HCT116 (cell line): ENCODE measurements around the gene AVPI1. TPM values are rescaled to one million over a fixed set of nuclear protein-coding genes. Genes with fewer than 3 reads are reported as not detected.

Source experiments
- ATAC-seq: fragments of 200-7000 bp; cut with Tn5 transposase; 2 replicates; pipeline ENCODE4 v1.9.1; 2020; ENCODE audit warnings: mild to moderate bottlenecking, moderate library complexity
- BruUV-seq: library from RNA; stranded (reverse); fragments of 400-500 nt; replicated peaks from 2 replicates; lab custom pipeline; 2021; lab: Mats Ljungman, UMichigan
- CTCF ChIA-PET: fragments of 300-600 bp; sonication (Branson Sonifier 250); formaldehyde crosslinking; loops from one replicate; lab custom pipeline; 2021; ENCODE audit warnings: antibody characterized with exemption; lab: Charles Lee
- POLR2A ChIA-PET: fragments of 300-600, 350-600 bp; sonication (Branson Sonifier 250); formaldehyde crosslinking; loops from one replicate; lab custom pipeline; 2021; ENCODE audit warnings: antibody characterized with exemption; lab: Charles Lee
- RAD21 ChIA-PET, 2 experiments: fragments of 300-600 bp; sonication (Branson Sonifier 250); formaldehyde crosslinking; loops; one replicate each; lab custom pipeline; 2023; ENCODE audit warnings: low total read pairs in 2 of 2; ENCODE audit not compliant: uncharacterized antibody in 2 of 2, unreplicated experiment in 2 of 2, low non-redundant PET in 1 of 2; lab: Charles Lee
- DNase-seq: peaks from one replicate; pipeline ENCODE4 v3.0.0-alpha.2; 2010; ENCODE audit warnings: low read depth, low spot score
- H2AFZ ChIP-seq: fragments of 200-600 bp; shearing (Covaris generic), sonication (generic); 2 replicates; pipeline ENCODE4 v1.6.1; 2017; ENCODE audit warnings: low read depth, mixed run types, mixed read lengths, antibody characterized with exemption, low read length; ENCODE audit not compliant: poor library complexity, severe bottlenecking
- H3K27ac ChIP-seq: 2 replicates; pipeline ENCODE4 v1.5.1; 2012; ENCODE audit warnings: low read depth, low read length
- H3K27me3 ChIP-seq: fragments of 200-600 bp; sonication (generic); 2 replicates; pipeline ENCODE4 v1.6.1; 2016; ENCODE audit warnings: mixed run types, low read length, mixed read lengths; ENCODE audit not compliant: insufficient read depth
- H3K36me3 ChIP-seq, 2 experiments: fragments of 200-500 bp in 1 of 2; fragments of 200-600 bp in 1 of 2; sonication (Bioruptor generic) in 1 of 2; sonication (generic) in 1 of 2; 2 replicates each; pipeline versions ENCODE4 v1.5.1 to v1.6.1; 2014 to 2016; ENCODE audit warnings: low read length in 2 of 2, inconsistent platforms in 1 of 2, mixed read lengths in 1 of 2, mixed run types in 1 of 2; ENCODE audit not compliant: insufficient read depth in 2 of 2, control insufficient read depth in 1 of 2
- H3K4me1 ChIP-seq, 2 experiments: fragments of 200-600 bp in 1 of 2; sonication (generic) in 1 of 2; 2 replicates each; pipeline versions ENCODE4 v1.5.1 to v1.6.1; 2012 to 2017; ENCODE audit warnings: low read length in 2 of 2, inconsistent platforms in 1 of 2, mild to moderate bottlenecking in 1 of 2, mixed read lengths in 1 of 2, mixed run types in 1 of 2, moderate library complexity in 1 of 2; ENCODE audit not compliant: insufficient read depth in 2 of 2, control insufficient read depth in 1 of 2
- H3K4me2 ChIP-seq: fragments of 200-600 bp; sonication (generic); 2 replicates; pipeline ENCODE4 v1.6.1; 2017; ENCODE audit warnings: mixed run types, low read length, mixed read lengths
- H3K4me3 ChIP-seq, 2 experiments: fragments of 200-600 bp in 1 of 2; sonication (generic) in 1 of 2; replicated peaks in 1 of 2; 2 replicates each; pipeline ENCODE4 v1.5.1; 2011 to 2016; ENCODE audit warnings: low read length in 2 of 2, control low read depth in 1 of 2, low read depth in 1 of 2, mild to moderate bottlenecking in 1 of 2, mixed read lengths in 1 of 2, mixed run types in 1 of 2
- H3K79me2 ChIP-seq: fragments of 200-600 bp; sonication (generic); 2 replicates; pipeline ENCODE4 v1.6.1; 2017; ENCODE audit warnings: mild to moderate bottlenecking, mixed run types, low read length, moderate library complexity, mixed read lengths; ENCODE audit not compliant: insufficient read depth
- H3K9ac ChIP-seq: fragments of 200-600 bp; sonication (generic); 2 replicates; pipeline ENCODE4 v1.6.1; 2016; ENCODE audit warnings: low read length, mixed read lengths
- H3K9me2 ChIP-seq: fragments of 200-600 bp; sonication (generic), shearing (Covaris generic); 2 replicates; pipeline ENCODE4 v1.6.1; 2017; ENCODE audit warnings: mixed run types, mild to moderate bottlenecking, moderate library complexity; ENCODE audit not compliant: insufficient read depth
- H3K9me3 ChIP-seq, 2 experiments: fragments of 200-500 bp in 1 of 2; fragments of 200-600 bp in 1 of 2; sonication (Bioruptor generic) in 1 of 2; sonication (generic) in 1 of 2; 2 replicates each; pipeline ENCODE4 v1.6.1; 2014 to 2017; ENCODE audit warnings: low read length in 2 of 2, mixed read lengths in 2 of 2, inconsistent platforms in 1 of 2, low read depth in 1 of 2, mild to moderate bottlenecking in 1 of 2, mixed run types in 1 of 2, moderate library complexity in 1 of 2; ENCODE audit not compliant: control insufficient read depth in 1 of 2, insufficient read depth in 1 of 2
- H4K20me1 ChIP-seq: fragments of 200-600 bp; sonication (generic), shearing (Covaris generic); 2 replicates; pipeline ENCODE4 v1.6.1; 2017; ENCODE audit warnings: mixed run types, mild to moderate bottlenecking, moderate library complexity; ENCODE audit not compliant: insufficient read depth
- ATF3 ChIP-seq: IDR thresholded peaks from 2 replicates; pipeline ENCODE4 v1.6.1; 2012
- CBX3 ChIP-seq: IDR thresholded peaks from 2 replicates; pipeline ENCODE4 v1.6.1; 2012; ENCODE audit warnings: low read depth
- CTCF ChIP-seq, 3 experiments: fragments of 200-600 bp in 1 of 3; sonication (generic) in 1 of 3; IDR thresholded peaks in 2 of 3; conservative IDR thresholded peaks in 1 of 3; 2 replicates each; pipeline ENCODE4 v1.5.1; 2012 to 2017; ENCODE audit warnings: low read depth in 2 of 3, low read length in 2 of 3, antibody characterized with exemption in 1 of 3, borderline replicate concordance in 1 of 3, control low read depth in 1 of 3, mild to moderate bottlenecking in 1 of 3, mixed read lengths in 1 of 3, mixed run types in 1 of 3, moderate library complexity in 1 of 3; ENCODE audit not compliant: insufficient read depth in 1 of 3
- EGR1 ChIP-seq: IDR thresholded peaks from 2 replicates; pipeline ENCODE4 v1.6.1; 2012; ENCODE audit warnings: low read depth
- MAX ChIP-seq: IDR thresholded peaks from 2 replicates; pipeline ENCODE4 v1.6.1; 2012
- POLR2A ChIP-seq: IDR thresholded peaks from 2 replicates; pipeline ENCODE4 v1.7.0; 2011; ENCODE audit warnings: borderline replicate concordance; ENCODE audit not compliant: insufficient read depth, insufficient read length; ENCODE audit errors: extremely low read depth
- POLR2AphosphoS5 ChIP-seq: IDR thresholded peaks from 2 replicates; pipeline ENCODE4 v1.6.1; 2011; ENCODE audit warnings: mild to moderate bottlenecking, low read depth, low read length, moderate library complexity
- SIN3A ChIP-seq: IDR thresholded peaks from 2 replicates; pipeline ENCODE4 v1.6.1; 2012; ENCODE audit warnings: low read depth
- SP1 ChIP-seq: IDR thresholded peaks from 2 replicates; pipeline ENCODE4 v1.6.1; 2012; ENCODE audit warnings: low read depth
- SRF ChIP-seq: IDR thresholded peaks from 2 replicates; pipeline ENCODE4 v1.6.1; 2012; ENCODE audit warnings: low read depth
- TCF7L2 ChIP-seq: IDR thresholded peaks from 2 replicates; pipeline ENCODE4 v1.7.0; 2011; ENCODE audit warnings: borderline replicate concordance, inconsistent platforms; ENCODE audit not compliant: insufficient read depth, insufficient read length; ENCODE audit errors: extremely low read depth
- YY1 ChIP-seq: IDR thresholded peaks from 2 replicates; pipeline ENCODE4 v1.6.1; 2011; ENCODE audit warnings: low read length, low read depth, moderate library complexity, mild to moderate bottlenecking; ENCODE audit not compliant: insufficient replicate concordance; ENCODE audit errors: extremely low read depth
- ZBTB33 ChIP-seq: IDR thresholded peaks from 2 replicates; pipeline ENCODE4 v1.6.1; 2011; ENCODE audit warnings: mild to moderate bottlenecking, low read length, moderate library complexity; ENCODE audit not compliant: insufficient replicate concordance; ENCODE audit errors: extremely low read depth
- ZNF274 ChIP-seq: fragments of 200-500 bp; sonication (Bioruptor generic); IDR thresholded peaks from 2 replicates; pipeline ENCODE4 v1.6.1; 2014; ENCODE audit warnings: mild to moderate bottlenecking, low read depth, low read length, inconsistent platforms
- intact Hi-C: fragments of 100-400 bp; cut with micrococcal nuclease; formaldehyde crosslinking; loops from 2 replicates; pipeline ENCODE4 v1.10.0; 2022
- total RNA-seq: library from RNA; stranded (reverse); gene quantifications from one replicate; pipeline ENCODE4 v1.2.1, GENCODE V29; 2021; ENCODE audit not compliant: unreplicated experiment

Gene AVPI1
- total RNA-seq, 1 experiment from 2014 or later: 26.7 TPM

GRCh38 chr10:97721871-97722780 is 35.1 kb upstream of the AVPI1 start:
- no peaks in the 10 kb centered on the region for H3K27me3 ChIP-seq
- no peaks in the 10 kb centered on the region for H3K9me3 ChIP-seq
- no peak overlapping the region for H3K4me3 ChIP-seq
- no peaks in the 10 kb centered on the region for H3K9me2 ChIP-seq
- no peaks in the 10 kb centered on the region for H3K79me2 ChIP-seq
- H3K4me2 ChIP-seq: no peak overlapping the region
- POLR2A ChIA-PET: no interaction called here
- H3K27ac ChIP-seq: no peak overlapping the region
- ATAC-seq (no peak), DNase-seq (no peak)
- no peaks in the 10 kb centered on the region for H4K20me1 ChIP-seq
- peaks cover 0 to 11% of the 10 kb centered on the region in 2 experiments; a peak in 2 of 4 replicates for H3K36me3 ChIP-seq
- RAD21 ChIA-PET: no interaction called here
- H2AFZ ChIP-seq: no peak overlapping the region
- no peak overlapping the region for H3K9ac ChIP-seq
- intact Hi-C loops: no loop called here
- no peak for TF ChIP-seq TCF7L2
- no peak for TF ChIP-seq SP1
- TF ChIP-seq ZNF274: no peak
- no peak for TF ChIP-seq YY1
- no peak for TF ChIP-seq POLR2AphosphoS5
- no peak for TF ChIP-seq MAX
- no peak for TF ChIP-seq SRF
- TF ChIP-seq EGR1: no peak
- TF ChIP-seq POLR2A: no peak
- TF ChIP-seq CBX3: no peak
- no peak for TF ChIP-seq ZBTB33
- TF ChIP-seq ATF3: no peak
- no peak for TF ChIP-seq CTCF (IDR thresholded peaks at IDR 0.05 in 2 of 3, conservative IDR thresholded peaks at IDR 0.05 in 1 of 3; ENCODE audit: borderline replicate concordance in 1 of 3, insufficient read depth in 1 of 3, low read depth in 2 of 3, low read length in 2 of 3)
- TF ChIP-seq SIN3A: no peak
- BruUV-seq: no TSS peak
- H3K4me1 ChIP-seq: peaks cover 25 to 39% of the 10 kb centered on the region in 2 experiments
- CTCF ChIA-PET: interaction anchor here (2.1 kb wide), 1 partner anchor 12 kb away, joined by 9 read pairs; no protein-coding TSS in a partner anchor
